ENCODE results near the gene CACNA1S. TPM values are rescaled to one million over a fixed set of nuclear protein-coding genes. Genes with fewer than 3 reads are reported as not detected.
A peak's percentile ranks its signal among the peaks of the same experiment; 100 is the strongest.

Gene CACNA1S
- total RNA-seq, 1 experiment from 2014 or later = 0.02 TPM

- TF ChIP-seq FOXJ3 (CRISPR knock-in tag; IDR thresholded peaks at IDR 0.05; ENCODE audit: borderline replicate concordance) (no peak), MAX (CRISPR knock-in tag; IDR thresholded peaks at IDR 0.05) (no peak), PRRX2 (CRISPR knock-in tag; IDR thresholded peaks at IDR 0.05) (no peak), GTF2I (CRISPR knock-in tag; conservative IDR thresholded peaks at IDR 0.05) (no peak), ZNF232 (CRISPR knock-in tag; IDR thresholded peaks at IDR 0.05) (no peak), CBFB (CRISPR knock-in tag; IDR thresholded peaks at IDR 0.05; ENCODE audit: low read depth) (no peak), NFYB (CRISPR knock-in tag; conservative IDR thresholded peaks at IDR 0.05; ENCODE audit: low read depth) (no peak), USF1 (CRISPR knock-in tag; IDR thresholded peaks at IDR 0.05) (no peak), ZSCAN18 (CRISPR knock-in tag; IDR thresholded peaks at IDR 0.05) (no peak)
- TF ChIP-seq, protein P1, sequence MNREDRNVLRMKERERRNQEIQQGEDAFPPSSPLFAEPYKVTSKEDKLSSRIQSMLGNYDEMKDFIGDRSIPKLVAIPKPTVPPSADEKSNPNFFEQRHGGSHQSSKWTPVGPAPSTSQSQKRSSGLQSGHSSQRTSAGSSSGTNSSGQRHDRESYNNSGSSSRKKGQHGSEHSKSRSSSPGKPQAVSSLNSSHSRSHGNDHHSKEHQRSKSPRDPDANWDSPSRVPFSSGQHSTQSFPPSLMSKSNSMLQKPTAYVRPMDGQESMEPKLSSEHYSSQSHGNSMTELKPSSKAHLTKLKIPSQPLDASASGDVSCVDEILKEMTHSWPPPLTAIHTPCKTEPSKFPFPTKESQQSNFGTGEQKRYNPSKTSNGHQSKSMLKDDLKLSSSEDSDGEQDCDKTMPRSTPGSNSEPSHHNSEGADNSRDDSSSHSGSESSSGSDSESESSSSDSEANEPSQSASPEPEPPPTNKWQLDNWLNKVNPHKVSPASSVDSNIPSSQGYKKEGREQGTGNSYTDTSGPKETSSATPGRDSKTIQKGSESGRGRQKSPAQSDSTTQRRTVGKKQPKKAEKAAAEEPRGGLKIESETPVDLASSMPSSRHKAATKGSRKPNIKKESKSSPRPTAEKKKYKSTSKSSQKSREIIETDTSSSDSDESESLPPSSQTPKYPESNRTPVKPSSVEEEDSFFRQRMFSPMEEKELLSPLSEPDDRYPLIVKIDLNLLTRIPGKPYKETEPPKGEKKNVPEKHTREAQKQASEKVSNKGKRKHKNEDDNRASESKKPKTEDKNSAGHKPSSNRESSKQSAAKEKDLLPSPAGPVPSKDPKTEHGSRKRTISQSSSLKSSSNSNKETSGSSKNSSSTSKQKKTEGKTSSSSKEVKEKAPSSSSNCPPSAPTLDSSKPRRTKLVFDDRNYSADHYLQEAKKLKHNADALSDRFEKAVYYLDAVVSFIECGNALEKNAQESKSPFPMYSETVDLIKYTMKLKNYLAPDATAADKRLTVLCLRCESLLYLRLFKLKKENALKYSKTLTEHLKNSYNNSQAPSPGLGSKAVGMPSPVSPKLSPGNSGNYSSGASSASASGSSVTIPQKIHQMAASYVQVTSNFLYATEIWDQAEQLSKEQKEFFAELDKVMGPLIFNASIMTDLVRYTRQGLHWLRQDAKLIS (CRISPR knock-in tag; IDR thresholded peaks at IDR 0.05; ENCODE audit: borderline replicate concordance) = no peak
- TF ChIP-seq, protein P2, sequence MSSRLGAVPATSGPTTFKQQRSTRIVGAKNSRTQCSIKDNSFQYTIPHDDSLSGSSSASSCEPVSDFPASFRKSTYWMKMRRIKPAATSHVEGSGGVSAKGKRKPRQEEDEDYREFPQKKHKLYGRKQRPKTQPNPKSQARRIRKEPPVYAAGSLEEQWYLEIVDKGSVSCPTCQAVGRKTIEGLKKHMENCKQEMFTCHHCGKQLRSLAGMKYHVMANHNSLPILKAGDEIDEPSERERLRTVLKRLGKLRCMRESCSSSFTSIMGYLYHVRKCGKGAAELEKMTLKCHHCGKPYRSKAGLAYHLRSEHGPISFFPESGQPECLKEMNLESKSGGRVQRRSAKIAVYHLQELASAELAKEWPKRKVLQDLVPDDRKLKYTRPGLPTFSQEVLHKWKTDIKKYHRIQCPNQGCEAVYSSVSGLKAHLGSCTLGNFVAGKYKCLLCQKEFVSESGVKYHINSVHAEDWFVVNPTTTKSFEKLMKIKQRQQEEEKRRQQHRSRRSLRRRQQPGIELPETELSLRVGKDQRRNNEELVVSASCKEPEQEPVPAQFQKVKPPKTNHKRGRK (CRISPR knock-in tag; IDR thresholded peaks at IDR 0.05; ENCODE audit: borderline replicate concordance) = no peak
- Mint-ChIP-seq H3K4me3 (no peak overlapping the region), H3K9me3 (no peaks in the 10 kb centered on the region), H3K27me3 (ENCODE audit: low read depth) (no peaks in the 10 kb centered on the region), H3K36me3 (no peaks in the 10 kb centered on the region), H3K27ac (no peak overlapping the region), H3K4me1 (peaks cover 25% of the 10 kb centered on the region)
- ChIA-PET POLR2A (no interaction called here), CTCF (interaction anchor here (0.7 to 3.8 kb wide), 7 partner anchors 9 to 40 kb away, joined by 3 to 23 read pairs (median 10); no protein-coding TSS in a partner anchor)
- DNase-seq (ENCODE audit: low spot score) (no peak), ATAC-seq (no peak)
Measured at GRCh38 chr1:201011616-201012015, 100.6 kb downstream of the CACNA1S start.

DNA sequence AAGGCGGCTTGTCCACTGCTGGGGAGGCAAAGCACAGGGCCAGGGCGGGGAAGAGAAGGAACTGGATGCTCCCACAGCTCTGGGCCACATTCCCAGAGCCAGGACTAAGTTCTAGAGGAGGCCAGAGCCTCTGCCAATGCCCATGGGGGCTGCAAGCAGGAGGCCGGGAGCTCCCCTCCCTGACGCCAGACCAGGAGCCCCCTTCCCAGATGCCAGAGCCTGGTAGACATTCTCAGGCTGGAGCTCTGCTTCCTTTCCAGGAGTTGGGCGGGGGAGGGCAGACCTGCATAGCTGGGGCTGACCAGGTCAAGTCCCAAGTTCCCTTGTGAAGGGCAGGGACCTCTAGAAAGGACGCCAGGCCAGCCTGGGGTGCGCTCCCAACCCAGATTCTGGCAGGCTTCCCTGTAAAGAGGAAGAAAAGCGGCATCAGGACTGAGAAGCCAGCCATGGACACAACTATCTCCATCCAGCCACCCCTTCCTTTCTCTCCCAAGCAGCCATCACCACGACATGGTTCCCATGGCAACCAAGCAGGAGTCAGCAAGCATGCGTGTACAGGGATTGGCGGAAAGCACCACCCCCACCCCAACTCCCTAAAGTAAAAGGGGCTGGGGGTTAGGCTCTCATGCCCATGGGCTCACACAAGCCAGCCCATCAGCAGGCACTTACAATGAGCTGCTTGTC, 102.1 kb downstream of the CACNA1S start:
- POLR2A ChIA-PET = interaction anchor here (1.5 kb wide), 1 partner anchor 10 kb away, joined by 7 read pairs; no protein-coding TSS in a partner anchor
- Mint-ChIP-seq H3K27me3 (ENCODE audit: low read depth) (no peaks in the 10 kb centered on the region), H3K4me1 (peaks cover 16% of the 10 kb centered on the region), H3K36me3 (no peaks in the 10 kb centered on the region), H3K27ac (no peak overlapping the region), H3K4me3 (no peak overlapping the region), H3K9me3 (no peaks in the 10 kb centered on the region)
- peak; percentile 36 for ATAC-seq
- CTCF ChIA-PET = interaction anchor here (1.2 to 3.8 kb wide), 9 partner anchors 11 to 109 kb away, joined by 3 to 23 read pairs (median 10); partner anchors contain the start of gene KIF21B
- DNase-seq (ENCODE audit: low spot score) = peak; percentile 49
- no peak for TF ChIP-seq ETV6 (CRISPR knock-in tag; IDR thresholded peaks at IDR 0.05)
- no peak for TF ChIP-seq ZBTB21 (CRISPR knock-in tag; IDR thresholded peaks at IDR 0.05; ENCODE audit: borderline replicate concordance)
- TF ChIP-seq, protein P3, sequence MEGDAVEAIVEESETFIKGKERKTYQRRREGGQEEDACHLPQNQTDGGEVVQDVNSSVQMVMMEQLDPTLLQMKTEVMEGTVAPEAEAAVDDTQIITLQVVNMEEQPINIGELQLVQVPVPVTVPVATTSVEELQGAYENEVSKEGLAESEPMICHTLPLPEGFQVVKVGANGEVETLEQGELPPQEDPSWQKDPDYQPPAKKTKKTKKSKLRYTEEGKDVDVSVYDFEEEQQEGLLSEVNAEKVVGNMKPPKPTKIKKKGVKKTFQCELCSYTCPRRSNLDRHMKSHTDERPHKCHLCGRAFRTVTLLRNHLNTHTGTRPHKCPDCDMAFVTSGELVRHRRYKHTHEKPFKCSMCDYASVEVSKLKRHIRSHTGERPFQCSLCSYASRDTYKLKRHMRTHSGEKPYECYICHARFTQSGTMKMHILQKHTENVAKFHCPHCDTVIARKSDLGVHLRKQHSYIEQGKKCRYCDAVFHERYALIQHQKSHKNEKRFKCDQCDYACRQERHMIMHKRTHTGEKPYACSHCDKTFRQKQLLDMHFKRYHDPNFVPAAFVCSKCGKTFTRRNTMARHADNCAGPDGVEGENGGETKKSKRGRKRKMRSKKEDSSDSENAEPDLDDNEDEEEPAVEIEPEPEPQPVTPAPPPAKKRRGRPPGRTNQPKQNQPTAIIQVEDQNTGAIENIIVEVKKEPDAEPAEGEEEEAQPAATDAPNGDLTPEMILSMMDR (IDR thresholded peaks at IDR 0.05) = no peak
- TF ChIP-seq, protein P4, sequence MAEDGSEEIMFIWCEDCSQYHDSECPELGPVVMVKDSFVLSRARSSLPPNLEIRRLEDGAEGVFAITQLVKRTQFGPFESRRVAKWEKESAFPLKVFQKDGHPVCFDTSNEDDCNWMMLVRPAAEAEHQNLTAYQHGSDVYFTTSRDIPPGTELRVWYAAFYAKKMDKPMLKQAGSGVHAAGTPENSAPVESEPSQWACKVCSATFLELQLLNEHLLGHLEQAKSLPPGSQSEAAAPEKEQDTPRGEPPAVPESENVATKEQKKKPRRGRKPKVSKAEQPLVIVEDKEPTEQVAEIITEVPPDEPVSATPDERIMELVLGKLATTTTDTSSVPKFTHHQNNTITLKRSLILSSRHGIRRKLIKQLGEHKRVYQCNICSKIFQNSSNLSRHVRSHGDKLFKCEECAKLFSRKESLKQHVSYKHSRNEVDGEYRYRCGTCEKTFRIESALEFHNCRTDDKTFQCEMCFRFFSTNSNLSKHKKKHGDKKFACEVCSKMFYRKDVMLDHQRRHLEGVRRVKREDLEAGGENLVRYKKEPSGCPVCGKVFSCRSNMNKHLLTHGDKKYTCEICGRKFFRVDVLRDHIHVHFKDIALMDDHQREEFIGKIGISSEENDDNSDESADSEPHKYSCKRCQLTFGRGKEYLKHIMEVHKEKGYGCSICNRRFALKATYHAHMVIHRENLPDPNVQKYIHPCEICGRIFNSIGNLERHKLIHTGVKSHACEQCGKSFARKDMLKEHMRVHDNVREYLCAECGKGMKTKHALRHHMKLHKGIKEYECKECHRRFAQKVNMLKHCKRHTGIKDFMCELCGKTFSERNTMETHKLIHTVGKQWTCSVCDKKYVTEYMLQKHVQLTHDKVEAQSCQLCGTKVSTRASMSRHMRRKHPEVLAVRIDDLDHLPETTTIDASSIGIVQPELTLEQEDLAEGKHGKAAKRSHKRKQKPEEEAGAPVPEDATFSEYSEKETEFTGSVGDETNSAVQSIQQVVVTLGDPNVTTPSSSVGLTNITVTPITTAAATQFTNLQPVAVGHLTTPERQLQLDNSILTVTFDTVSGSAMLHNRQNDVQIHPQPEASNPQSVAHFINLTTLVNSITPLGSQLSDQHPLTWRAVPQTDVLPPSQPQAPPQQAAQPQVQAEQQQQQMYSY (CRISPR knock-in tag; IDR thresholded peaks at IDR 0.05) = no peak
- TF ChIP-seq CREM (CRISPR knock-in tag; IDR thresholded peaks at IDR 0.05) = no peak

Measured in WTC11 (cell line).